H4 (cell line): ENCODE results near the gene CSNK1D. TPM values are rescaled to one million over a fixed set of nuclear protein-coding genes. Genes with fewer than 3 reads are reported as not detected.

Experiments
- DNase-seq: peaks from one replicate; pipeline ENCODE4 v3.0.0-alpha.2; 2015; ENCODE audit warnings: low spot score
- total RNA-seq: library from RNA; depleted of rRNA; stranded (reverse); fragments of >200 nt; shearing (Covaris generic); gene quantifications from 2 replicates; pipeline ENCODE4 v1.2.3, GENCODE V29; 2014; rRNA removed

Gene CSNK1D
- 30.3 and 33.9 TPM in 2 replicates for total RNA-seq

DNA sequence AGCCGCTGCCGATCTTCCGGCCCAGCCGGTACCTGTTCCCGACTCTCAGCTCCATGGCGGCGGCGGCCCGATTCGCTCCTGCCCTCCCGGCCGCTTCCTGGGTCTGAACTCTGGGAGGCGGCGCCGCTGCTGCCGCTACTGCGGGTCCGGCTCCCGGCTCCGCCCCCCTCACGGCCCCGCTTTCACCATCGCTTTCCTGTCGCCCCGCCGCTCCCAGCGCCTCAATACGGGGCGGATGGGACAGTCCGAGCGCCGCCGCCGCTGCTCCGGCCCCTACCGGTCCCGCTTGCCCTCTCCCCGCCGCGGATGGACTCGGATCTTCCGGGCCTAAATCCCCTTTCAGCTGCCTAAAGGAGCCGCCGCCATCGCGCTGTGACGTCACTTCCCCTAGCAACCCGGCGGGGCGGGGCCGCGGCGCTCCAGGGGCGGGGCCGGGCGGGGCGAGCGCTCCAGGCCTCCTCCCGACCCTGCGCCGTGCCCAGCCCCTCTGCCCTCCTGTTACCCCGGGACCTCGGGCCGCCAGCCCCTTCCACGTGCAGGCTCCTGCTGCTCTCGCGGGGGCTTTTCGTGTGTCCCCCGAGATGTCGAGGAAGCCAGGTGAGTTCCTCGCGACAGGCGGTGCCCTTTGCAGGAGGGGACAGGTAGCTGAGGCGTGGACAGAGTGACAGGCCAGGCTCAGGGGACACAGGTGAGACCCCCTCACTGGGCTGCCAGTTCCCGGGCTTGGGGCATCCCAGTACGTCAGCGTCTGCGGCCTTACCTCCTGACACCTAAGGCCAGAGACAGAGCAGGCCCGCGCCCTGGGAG, at the start of gene CSNK1D:
CSNK1D (minus strand) TSS at position 374 of the 807 bp plus-strand sequence; CDS start at position 55, 319 bp downstream.
- DNase-seq: peak; percentile 80

DNA sequence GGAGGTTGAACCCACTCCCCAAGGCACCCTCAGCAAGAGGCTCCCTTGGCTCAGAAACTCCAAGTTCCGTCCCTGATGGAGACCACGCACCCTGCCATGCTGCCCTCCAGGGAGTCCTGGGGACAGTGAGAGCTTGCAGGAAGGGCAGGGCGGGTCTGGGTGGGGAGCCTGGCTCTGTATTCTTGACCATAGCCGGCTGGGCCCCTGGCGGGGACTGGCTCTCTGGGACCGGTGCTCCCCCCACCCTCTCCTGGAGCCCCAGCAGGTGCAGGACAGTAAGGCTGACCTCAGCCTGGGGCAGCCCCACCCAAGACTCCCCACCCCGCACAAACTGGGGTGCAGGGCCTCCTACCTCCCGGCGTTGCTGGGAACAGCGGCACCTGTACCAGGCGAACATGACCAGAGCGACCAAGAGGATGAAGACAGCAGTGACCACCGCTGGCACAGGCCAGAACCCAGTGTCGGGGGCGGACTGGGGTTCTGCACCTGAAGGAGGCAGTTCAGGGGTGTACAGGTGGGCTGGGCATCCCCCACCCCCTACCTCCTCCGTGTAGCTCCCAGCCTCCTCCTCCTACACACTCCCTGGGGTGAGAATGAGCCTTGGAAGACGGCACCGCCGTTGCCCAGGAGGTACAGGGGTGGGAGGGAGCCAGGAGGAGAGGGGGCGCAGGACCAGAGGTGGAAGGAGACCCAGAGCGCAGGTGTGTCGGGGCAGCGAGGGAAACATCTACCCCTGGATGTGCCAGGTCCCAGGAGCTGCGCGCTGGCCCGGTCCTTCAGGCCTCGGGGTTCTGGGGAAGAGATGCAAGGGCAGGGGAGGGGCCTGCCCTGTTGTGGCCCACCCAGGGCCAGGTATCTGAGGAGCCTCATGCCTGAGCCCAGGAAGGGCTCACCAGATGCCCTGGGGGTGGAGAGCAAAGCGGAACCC, 49.3 kb upstream of the CSNK1D start:
- no peak for DNase-seq

GRCh38 chr17:82321947-82322466, 48.5 kb upstream of the CSNK1D start:
- no peak for DNase-seq

DNA sequence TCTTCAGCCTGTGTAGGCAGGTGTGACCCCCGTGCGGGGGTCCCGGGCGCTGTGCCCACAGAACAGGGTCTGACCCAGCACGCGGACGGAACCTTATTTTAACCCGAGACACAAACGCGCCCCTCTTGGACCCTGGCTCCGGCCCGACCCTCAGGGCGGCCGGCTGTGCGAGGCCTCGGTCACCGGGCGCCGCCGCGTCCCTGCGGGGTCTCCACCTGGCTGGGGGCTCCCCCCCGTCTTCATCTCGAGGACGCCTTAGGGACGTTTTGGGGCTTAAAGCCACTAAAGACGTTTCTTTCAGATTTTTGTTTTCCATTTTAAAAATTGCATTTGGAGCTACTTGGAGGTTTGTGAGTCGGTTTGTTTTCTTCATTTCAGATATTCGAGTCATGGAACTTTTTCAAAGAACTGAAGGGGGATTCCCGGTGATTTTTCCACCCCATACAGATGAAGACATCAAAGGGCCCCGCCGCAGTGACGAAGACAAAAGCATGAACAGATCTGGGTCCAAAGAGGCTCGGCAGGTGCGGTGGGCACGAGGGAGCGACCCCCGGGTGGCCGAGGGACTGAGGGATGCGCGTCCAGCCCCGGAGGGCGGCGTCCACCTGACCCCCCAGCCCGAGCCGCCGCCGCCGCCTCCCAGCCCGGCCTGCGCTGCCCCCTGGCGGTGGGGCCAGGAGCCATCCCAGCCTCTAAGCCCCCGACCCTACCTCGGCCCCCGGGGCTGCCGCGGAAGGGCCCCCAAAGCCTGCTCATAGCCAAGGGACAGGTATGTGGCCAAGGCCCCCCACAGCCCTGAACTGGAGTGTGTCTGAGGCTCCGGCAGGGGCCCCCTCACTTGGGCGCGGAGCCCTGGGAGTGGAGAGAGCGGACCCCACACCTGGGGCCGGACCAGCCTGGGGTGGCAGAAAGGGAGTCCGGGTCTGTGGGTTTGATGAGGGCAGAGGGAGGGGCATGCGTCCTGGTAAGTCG, 47.7 kb upstream of the CSNK1D start:
- DNase-seq: no peak

- DNase-seq: no peak
Measured at GRCh38 chr17:82320140-82320840, 46.8 kb upstream of the CSNK1D start.

GRCh38 chr17:82319619-82320062, 46.1 kb upstream of the CSNK1D start:
- no peak for DNase-seq

DNA sequence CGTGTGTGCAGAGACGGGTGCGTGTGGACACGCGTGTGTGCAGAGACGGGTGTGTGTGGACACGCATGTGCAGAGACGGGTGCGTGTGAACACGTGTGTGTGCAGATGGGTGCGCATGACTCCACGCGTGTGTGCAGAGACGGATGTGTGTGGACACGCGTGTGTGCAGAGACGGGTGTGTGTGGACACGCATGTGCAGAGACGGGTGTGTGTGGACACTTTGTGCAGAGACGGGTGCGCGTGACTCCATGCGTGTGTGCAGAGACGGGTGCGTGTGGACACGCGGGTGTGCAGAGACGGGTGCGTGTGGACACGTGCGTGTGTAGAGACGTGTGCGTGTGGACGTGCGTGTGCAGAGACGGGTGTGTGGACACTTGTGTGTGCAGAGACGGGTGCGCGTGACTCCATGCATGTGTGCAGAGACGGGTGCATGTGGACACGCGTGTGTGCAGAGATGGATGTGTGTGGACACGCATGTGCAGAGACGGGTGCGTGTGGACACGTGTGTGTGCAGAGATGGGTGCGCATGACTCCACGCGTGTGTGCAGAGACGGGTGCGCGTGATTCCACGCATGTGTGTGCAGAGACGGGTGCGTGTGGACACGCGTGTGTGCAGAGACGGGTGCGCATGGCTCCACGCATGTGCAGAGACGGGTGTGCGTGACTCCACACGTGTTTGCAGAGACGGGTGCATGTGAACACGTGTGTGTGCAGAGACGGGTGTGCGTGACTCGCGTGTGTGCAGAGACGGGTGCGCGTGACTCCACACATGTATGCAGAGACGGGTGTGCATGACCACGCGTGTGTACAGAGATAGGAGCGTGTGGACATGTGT, 45.5 kb upstream of the CSNK1D start:
- DNase-seq: no peak

GRCh38 chr17:82318169-82318498, 44.6 kb upstream of the CSNK1D start:
- DNase-seq: no peak

GRCh38 chr17:82317394-82318168, 44.1 kb upstream of the CSNK1D start, which contains the start of gene CD7:
TSS of gene CD7 (minus strand) at chr17:82317608. CDS start at chr17:82317495, 113 bp downstream.
- no peak for DNase-seq

- no peak for DNase-seq
Measured at GRCh38 chr17:82316651-82317393, 43.3 kb upstream of the CSNK1D start.

- no peak for DNase-seq
Measured at GRCh38 chr17:82315703-82316358, 42.3 kb upstream of the CSNK1D start.

DNA sequence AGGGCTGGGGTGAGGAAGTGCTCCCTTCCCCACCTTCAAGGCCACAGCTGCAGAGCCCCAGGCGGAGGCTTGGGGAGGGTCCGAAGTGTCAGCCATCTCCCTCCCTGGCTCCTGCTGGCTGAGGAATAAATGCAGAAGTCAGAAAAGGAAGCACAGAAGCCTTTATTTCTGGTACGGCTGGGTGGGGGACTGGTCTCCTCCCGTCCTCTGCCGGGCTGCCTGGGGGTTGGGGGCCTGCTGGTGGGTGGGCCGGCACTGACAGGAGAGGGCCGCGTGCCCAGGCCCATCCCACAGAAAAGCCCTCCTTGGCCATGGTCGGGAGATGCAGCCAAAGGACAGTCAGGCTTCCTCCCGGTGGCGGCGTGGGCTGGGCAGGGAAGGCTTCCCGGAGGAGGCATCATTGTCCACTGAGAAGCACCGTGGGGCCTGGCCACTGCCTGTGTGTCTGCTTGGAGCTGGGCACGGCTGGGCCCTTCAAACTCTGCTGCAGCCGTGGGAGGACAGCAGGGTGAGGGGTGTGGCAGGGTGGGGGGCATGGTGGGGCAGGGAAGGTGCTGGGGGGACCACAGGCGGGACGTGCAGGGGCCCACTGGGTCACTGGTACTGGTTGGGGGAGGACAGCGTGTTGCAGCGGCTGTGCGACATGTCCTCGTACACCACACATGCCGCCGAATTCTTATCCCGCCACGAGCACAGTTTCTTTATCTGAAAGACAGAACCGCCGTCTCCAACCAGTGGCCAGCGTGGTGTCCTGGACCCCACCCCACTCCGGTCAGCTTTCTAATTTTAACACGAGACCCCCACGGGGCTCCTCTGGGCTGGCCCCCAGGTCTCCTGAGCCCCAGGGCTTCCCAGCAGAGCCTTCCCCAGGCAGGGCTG, 41.5 kb upstream of the CSNK1D start:
- no peak for DNase-seq

DNA sequence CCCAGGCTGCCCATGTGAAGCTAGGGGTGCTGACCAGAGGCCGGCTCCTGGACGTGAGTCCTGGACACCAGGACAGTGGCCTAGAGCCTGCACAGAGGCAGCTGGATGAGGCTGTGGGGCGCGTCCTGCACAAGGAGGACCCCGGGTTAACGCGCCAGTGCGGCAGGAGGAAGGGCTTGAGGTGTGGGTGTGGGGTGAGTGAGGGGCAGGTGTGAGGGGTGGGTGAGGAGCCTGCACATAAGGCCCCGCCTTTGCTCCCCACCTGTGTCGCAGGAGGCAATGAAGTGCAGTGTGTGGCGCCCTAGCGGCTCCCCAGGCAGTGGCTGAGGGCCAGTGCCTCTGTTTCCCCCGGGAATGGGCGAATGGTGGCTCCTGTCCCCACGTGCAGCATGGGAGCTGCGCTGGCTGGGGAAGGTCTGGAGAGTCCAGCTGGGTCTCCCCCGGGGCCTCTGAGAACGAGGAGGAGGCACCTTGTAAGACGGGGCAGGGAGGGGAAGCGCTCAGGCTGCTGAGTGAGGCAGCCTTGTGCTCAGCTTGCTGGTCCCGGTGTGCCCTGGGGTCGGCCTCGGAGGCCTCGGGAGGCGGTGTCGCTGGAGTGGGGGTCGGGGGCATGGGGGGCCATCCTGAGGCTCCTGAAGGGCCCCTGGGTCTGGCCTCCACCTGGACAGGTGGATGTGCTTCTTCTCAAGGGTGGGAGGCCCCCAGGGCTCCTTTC, 40.7 kb upstream of the CSNK1D start:
- DNase-seq: no peak

GRCh38 chr17:82313195-82314011, 39.9 kb upstream of the CSNK1D start:
- DNase-seq: no peak

- no peak for DNase-seq
Measured at GRCh38 chr17:82311971-82312370, 38.5 kb upstream of the CSNK1D start.
